Effector CD8-positive, alpha-beta T cell (primary cell): Measurements from ENCODE around the gene TIMM10B.

ENCODE experiments used
- DNase-seq: peaks from one replicate; lab custom pipeline; 2025; lab: John Stamatoyannopoulos, UW
- total RNA-seq, 4 experiments: gene quantifications; one replicate each; lab custom pipeline; 2026; lab: John Stamatoyannopoulos, UW

TIMM10B gene
- total RNA-seq, result 41.1 to 54.4 (median 47.0) reads per million in 4 experiments

DNA sequence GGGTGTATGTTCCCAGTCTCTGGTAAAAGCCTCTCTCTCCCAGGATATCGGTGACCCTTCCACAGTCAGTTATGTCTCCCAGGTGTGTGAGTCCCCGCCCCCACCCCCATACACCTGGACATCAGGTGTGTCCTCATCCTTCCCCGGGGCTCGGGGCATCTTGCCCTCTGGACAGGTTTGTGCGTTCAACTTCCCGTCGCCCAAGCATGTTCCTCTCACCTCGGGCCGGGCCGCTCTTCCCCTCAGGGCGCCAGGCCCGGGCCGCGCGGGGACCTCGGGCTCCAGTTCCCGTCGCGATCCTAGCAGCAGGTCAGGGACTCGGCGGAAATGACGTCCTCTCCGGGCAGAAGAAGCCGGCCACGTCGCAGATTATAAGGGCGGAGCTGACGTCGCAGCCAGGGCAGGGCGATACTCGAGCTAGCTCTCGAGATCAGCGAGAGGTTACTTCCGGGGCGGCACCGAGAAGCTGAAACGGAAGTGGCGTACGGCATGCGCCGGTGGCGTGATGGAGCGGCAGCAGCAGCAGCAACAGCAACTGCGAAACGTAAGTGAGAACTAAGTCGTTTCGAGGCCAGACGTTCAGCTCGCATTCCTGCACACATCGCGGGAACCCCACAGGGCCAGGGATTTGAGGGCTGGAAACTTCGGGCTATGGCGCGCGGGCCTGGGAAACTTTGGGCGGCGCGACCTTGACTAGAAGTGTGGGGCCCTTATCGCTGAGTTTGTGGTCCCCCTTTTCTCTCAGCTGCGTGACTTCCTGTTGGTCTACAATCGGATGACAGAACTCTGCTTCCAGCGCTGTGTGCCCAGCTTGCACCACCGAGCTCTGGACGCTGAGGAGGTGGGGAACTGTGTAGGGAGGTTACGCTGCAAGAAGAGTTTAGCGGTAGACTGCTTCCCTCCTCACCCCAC is at the start of gene TIMM10B, which contains the start of gene ARFIP2:
Gene TIMM10B (plus strand): TSS at position 490 of the 912 bp plus-strand sequence. CDS start 16 bp downstream, at position 506.
Gene ARFIP2 (minus strand): TSS at position 320 of the 912 bp plus-strand sequence. CDS start 910 bp downstream, outside the sequence.
- DNase-seq, result peak; percentile 90

DNA sequence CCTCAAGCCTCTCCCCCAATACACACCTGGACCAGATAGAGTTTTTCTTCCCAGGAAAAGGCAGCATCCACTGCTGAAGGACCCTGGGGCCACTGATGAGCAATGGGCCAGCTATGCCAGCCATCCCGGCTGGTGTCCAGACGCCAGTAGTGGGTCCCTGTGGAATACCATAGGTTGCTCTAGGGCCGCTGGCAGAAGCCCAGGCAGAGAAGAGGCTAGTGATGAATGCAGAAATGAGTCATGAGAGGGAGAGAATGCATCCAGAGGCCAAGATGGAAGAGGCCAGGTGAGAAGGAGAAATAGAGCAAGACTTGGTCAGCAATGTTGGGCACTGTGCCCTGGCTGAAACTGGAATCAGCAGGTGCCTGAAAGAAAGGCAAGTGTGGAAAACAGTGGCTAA is 49.4 kb upstream of the TIMM10B start:
- no peak for DNase-seq

DNA sequence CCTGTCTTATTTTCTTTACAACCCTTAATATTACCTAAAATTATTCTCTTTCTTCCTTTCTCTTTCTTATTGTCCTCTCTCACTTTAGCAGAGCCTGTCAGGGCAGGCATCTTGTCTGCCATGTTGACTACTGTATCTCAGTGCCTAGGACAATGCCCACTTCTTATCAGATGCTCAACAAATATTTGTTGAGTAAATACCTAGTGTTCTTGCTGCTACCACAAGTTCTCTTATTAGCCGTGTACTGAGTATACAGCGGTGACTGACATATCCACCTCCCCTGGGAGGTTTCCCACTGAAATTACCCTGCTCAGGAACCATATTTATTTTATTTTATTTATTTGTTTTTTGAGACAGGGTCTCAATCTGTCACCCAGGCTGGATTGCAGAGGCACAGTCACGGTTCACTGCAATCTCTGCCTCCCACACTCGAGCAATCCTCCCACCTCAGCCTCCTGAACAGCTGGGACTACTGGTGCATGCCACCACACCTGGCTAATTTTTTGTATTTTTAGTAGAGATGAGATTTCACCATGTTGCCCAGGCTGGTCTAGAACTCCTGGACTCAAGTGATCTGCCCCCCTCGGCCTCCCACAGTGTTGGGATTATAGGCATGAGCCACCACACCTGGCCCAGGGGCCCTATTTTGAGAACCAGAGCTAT is 47.2 kb upstream of the TIMM10B start:
- DNase-seq, result no peak

- no peak for DNase-seq
Observed at GRCh38 chr11:6437423-6437822, 43.9 kb upstream of the TIMM10B start.

GRCh38 chr11:6437993-6438392 is 43.3 kb upstream of the TIMM10B start:
- DNase-seq, result no peak

DNA sequence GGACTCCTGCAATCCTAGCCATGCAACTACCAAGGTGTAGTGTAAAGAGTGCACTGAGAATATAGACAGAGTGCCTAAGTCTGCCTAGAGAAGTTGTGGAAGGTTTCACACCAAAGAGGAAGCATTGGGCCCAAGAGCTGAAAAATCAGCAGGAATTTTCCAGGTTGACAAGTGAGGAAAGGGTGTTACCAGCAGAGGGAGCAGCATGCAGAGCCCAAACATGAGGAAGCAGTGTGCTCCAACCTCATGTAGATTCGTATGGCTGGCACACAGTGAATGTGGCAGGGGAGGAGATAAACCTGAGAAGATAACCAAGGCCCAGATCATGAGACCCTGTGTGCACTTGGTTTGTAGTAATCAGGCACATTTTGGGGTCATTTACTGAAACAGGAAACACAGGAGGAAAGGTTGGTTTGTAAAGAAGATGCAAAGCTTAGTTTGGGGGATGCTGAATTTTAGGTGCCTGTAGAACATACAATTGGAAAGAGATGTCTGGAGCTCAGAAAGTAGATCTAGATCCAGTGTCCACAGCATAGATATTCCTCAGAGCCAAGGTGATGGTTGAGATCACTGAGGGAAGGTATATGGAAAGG is 42.2 kb upstream of the TIMM10B start:
- peak; percentile 15 for DNase-seq

- no peak for DNase-seq
Observed at GRCh38 chr11:6440906-6441358, 40.4 kb upstream of the TIMM10B start, which contains the start of gene HPX. HPX (minus strand) TSS chr11:6440987; CDS start chr11:6440963, 24 bp downstream.

DNA sequence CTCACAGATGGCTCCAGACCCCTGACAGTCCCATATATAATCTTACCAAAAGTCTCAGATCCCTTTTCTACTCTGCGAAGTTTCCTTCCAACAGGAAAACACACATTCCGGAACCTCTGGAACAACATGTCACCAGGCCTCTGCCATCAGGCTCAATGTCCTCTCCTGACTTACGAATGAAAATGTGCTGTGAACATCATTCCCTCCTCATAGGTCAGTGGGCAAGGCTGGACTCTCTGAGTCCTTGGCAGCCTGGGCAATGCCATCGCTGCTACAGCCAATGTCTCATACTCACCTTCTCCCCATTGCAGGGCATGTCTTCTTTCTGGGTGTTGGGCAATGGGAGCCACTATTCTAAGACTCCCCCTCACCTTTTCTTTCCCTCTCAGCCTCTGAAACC is 38.9 kb upstream of the TIMM10B start:
- no peak for DNase-seq

- peak; percentile 41 for DNase-seq
Observed at GRCh38 chr11:6443269-6444003, 37.9 kb upstream of the TIMM10B start.

- DNase-seq, result no peak
Observed at GRCh38 chr11:6448574-6448973, 32.7 kb upstream of the TIMM10B start.

DNA sequence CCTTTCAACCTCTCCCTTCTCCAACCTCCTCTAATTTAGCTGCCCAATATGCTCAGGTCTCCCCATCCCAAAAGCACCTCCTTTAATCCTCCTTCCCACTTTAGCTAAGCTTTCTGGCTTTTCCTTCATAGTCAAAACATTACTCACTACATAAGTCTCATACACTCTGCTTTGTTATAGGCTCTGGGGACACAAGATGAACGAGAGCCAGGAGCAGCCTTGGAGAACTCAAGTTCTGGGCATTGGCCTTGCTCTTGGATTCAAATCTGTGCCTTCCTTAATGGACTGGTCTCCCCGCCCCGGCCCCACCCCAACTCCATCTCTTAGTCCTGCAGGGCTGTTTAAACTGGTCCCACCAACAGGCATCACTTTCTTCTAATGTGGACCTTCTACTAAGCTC is 29.1 kb upstream of the TIMM10B start:
- DNase-seq, result no peak

GRCh38 chr11:6453152-6453551 is 28.1 kb upstream of the TIMM10B start:
- DNase-seq, result no peak

DNA sequence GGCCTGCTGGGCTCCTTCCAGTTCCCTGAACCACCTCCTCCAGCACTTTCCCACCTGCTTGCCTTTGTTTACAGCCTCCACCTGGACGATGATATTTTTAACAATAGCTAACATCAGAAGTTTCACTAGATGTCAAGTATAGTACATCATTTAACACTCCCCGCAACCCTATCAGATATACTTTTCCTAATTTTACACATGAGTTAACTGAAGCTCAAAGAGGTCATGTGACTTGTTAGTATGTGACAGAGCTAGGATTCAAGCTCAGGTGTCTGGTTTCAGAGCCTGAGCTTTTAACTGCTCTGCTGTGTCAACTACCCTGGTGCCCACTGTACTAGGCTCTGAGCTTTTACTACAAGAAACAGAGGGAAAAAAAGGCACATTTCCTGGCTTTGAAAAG is 26.2 kb upstream of the TIMM10B start:
- DNase-seq, result no peak

- no peak for DNase-seq
Observed at GRCh38 chr11:6456361-6457073, 24.8 kb upstream of the TIMM10B start.

GRCh38 chr11:6457581-6458320 is 23.6 kb upstream of the TIMM10B start:
- DNase-seq, result no peak

GRCh38 chr11:6458352-6459098 is 22.8 kb upstream of the TIMM10B start:
- DNase-seq, result no peak

DNA sequence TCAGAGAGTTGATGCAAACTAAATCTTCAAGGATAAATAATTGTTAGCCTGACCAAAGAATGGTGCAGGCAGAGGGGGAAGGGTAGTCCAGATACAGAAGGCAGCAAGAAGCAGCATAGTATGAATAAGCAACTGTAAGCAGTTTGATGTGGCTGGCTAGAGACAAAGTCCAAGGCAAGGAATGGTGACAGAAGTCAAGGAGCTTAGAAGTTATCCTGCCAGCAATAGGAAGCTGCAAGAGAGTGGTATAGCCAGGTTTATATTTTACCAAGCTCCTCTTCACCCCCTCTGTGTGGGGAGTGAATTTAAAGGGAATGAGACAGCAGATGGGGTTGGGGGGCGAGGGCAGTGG is 22.2 kb upstream of the TIMM10B start:
- no peak for DNase-seq

DNA sequence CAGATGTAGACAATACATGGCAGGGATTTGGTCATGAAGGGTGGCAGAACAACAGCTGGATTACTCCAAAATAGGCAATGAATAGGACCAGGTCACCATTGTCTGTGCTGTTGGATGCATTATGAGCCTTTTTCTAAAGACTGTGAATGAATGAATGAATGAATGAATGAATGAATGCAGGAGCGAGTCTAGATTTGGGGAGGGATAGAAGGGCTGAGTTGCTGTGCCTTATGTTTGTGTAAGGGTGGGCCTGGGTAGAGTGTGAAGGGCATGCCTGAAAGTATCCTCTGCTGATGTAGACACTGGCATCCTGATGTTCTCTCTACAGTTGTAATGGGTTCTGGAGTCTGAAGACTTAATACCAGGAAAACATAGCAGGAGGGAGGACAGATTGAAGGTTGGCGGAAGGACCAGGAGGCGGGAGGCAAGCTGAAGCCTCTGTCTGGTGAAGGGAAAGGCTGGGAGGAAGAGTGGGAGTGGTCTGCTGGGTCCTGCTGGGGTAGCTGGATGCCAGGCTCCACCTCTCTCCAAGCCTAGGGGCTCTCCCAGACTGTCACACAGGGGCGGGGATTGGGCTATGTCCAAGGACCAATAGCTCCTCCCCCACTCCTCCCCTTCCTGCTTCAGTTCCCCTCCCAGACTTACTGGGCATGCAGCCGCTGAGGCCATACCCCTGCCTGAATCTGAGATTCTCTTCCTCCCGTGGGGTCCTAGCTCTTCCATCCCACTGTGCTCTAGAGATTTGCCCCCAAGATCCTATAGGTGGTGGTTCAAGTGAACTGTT is 12.4 kb upstream of the TIMM10B start:
- DNase-seq, result no peak

DNA sequence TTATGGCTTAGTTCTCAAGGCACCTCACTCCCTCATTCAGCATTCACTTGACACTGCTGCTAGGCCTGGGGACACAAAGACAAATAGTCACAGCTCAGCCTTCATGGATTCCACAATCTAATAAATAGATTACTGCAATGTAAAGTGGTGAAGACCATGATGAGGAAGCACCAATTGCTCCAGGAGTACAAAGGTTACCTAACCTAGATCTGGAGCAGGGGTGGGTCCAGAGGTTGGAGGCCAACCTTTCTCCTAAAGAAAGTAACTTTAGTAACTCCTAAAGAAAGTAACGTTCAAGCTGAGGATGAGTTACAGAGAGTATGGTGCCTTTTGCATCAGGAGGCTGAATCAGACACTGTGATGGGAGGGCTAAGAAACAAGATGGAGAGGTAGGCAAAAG is 11.7 kb upstream of the TIMM10B start:
- no peak for DNase-seq
